GM12872 (cell line): ENCODE results near the gene BCL3.
A peak's percentile ranks its signal among the peaks of the same experiment; 100 is the strongest.

Experiments used
- TF ChIP-seq, protein P1 (sequence below): IDR thresholded peaks from 3 replicates; pipeline ENCODE4 v1.5.1; 2011; ENCODE audit warnings: low read depth, mild to moderate bottlenecking, low read length, moderate library complexity; ENCODE audit not compliant: insufficient read depth

BCL3 gene

GRCh38 chr19:44759083-44759804 lies 10.7 kb downstream of the BCL3 start:
- TF ChIP-seq, protein P1, sequence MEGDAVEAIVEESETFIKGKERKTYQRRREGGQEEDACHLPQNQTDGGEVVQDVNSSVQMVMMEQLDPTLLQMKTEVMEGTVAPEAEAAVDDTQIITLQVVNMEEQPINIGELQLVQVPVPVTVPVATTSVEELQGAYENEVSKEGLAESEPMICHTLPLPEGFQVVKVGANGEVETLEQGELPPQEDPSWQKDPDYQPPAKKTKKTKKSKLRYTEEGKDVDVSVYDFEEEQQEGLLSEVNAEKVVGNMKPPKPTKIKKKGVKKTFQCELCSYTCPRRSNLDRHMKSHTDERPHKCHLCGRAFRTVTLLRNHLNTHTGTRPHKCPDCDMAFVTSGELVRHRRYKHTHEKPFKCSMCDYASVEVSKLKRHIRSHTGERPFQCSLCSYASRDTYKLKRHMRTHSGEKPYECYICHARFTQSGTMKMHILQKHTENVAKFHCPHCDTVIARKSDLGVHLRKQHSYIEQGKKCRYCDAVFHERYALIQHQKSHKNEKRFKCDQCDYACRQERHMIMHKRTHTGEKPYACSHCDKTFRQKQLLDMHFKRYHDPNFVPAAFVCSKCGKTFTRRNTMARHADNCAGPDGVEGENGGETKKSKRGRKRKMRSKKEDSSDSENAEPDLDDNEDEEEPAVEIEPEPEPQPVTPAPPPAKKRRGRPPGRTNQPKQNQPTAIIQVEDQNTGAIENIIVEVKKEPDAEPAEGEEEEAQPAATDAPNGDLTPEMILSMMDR: no peak

- TF ChIP-seq, protein P1: no peak
These were observed 13.5 kb downstream of the BCL3 start for GRCh38 chr19:44762038-44762437.

GRCh38 chr19:44765033-44765948 lies 16.8 kb downstream of the BCL3 start:
- TF ChIP-seq, protein P1: no peak

DNA sequence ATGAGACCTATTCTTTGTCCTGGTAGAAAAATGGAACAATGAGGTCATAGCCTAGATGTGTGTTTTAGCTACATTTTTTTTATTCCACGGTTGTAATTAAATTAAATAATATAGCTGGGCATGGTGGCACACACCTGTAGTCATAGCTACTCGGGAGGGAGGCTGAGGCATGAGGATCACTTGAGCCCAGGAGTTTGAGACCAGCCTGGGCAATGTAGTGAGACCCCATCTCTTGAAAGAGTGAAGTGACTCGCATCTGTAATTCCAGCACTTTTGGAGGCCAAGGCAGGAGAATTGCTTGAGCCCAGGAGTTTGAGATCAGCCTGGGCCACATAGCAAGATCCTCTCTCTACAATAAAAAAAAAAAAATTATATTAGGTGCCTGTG lies 17.4 kb downstream of the BCL3 start:
- TF ChIP-seq, protein P1: no peak

DNA sequence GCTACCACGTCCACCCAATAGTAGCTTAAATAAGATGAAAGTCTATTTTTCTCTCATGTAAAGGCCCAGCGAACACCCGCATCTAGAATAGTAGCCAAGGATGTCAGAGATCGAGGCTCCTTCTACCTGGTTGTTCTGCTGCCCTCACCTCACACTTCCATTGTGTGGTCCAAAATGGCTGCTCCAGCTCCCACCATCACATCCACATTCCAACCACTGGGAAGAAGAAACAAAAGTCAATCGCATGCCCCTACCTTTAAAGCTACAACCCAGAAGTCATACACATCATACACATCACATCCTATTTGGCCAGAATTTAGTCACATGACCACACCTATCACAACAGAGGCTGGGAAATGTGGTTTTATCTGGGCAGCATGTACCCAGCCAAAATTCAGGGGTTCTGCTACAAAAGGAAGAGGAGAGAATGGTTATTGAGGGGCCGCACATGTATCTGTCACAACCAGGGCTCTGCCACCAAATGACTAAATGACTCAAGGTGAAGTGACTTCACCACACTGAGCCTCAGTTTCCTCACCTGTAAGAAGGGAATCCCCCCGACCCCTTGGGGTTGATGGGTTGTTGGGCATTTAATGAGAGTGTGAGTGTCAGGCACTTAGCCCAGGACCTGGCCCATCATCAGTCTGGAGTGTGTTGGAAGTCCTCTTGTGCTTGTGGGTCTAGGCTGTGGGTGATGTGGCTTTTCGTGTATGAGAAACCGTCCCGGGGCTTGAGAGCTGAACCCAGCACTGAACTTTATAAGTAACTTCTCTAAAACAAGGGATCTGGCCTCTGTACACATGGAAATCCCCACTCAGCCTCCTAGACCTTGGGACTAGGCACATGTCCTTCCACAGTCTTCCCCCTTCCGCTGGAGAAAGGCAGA lies 19.0 kb downstream of the BCL3 start:
- TF ChIP-seq, protein P1: no peak

DNA sequence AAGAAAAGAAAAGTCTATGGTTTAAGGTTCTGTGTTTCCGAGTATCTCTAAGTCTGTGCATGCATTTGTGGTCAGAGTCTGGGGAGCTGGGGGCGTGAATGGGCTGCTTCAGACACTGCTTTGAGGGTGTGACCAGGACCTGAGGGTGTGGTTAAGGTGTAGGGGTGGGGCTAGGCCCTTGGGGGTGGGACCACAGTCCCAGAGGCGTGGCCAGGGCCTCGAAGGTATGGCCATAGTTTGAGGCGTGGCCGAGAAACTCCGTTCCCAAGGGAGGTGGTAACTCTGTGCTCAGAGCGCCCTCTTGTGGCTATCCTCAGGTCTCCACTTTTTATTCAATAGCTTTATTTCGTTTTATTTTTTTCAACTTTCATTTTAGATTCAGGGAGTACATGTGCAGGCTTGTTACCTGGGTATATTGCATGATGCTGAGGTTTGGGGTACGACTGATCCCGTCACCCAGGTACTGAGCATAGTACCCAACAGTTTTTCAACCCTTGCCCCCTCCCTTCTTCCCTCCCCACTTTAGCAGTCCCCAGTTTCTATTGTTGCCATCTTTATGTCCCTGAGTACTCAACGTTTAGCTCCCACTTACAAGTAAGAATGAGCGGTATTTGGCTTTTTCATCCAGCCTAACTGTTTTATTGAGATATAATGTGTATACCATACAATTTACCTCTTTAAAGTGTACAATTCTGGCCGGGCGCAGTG lies 22.2 kb downstream of the BCL3 start:
- TF ChIP-seq, protein P1: peak; percentile 73
